Tibial nerve (tissue), 3 donors: ENCODE measurements around the gene COPG2.

Experiments used
- CTCF ChIP-seq, 5 experiments: fragments of 200-600 bp in 3 of 5; fragments of 450-650 bp in 2 of 5; sonication (generic) in 3 of 5; IDR thresholded peaks; one replicate each; pipeline ENCODE4 v1.5.1; 2016 to 2019; ENCODE audit warnings: antibody characterized with exemption in 5 of 5, mild to moderate bottlenecking in 3 of 5, moderate library complexity in 2 of 5
- POLR2A ChIP-seq, 2 donors: fragments of 450-650 bp; IDR thresholded peaks; one replicate each; pipeline ENCODE4 v1.6.1; 2017; ENCODE audit warnings: antibody characterized with exemption in 2 of 2, mild to moderate bottlenecking in 2 of 2, moderate library complexity in 2 of 2

- TF ChIP-seq CTCF (IDR thresholded peaks at IDR 0.05) = no peak
- no peak for TF ChIP-seq POLR2A (IDR thresholded peaks at IDR 0.05)
Measured at GRCh38 chr7:130491841-130492522, 176.6 kb downstream of the COPG2 start, which contains the start of gene MEST.
